ENCODE measurements around the gene SPTA1.

SPTA1 gene

GRCh38 chr1:158564608-158565007, 121.9 kb downstream of the SPTA1 start:
- H3K4me2 ChIP-seq (ENCODE audit: low read depth, low read length): no peak overlapping the region
- H3K4me1 ChIP-seq (ENCODE audit: low read length): no peaks in the 10 kb centered on the region
- H3K36me3 ChIP-seq (replicated peaks; ENCODE audit: insufficient read depth, low read length): no peaks in the 10 kb centered on the region
- no peaks in the 10 kb centered on the region for H3K79me2 ChIP-seq (ENCODE audit: low read length)
- no peak overlapping the region for H2AFZ ChIP-seq (ENCODE audit: low read length)
- no peak for TF ChIP-seq CTCF (IDR thresholded peaks at IDR 0.05; ENCODE audit: low read length)
- no peak for TF ChIP-seq EZH2phosphoT487 (IDR thresholded peaks at IDR 0.05; ENCODE audit: low read length)
- TF ChIP-seq EZH2 (optimal IDR thresholded peaks at IDR 0.05; ENCODE audit: low read depth, low read length): no peak
- H3F3A ChIP-seq (ENCODE audit: insufficient read depth, low read length): no peaks in the 10 kb centered on the region
- no peaks in the 10 kb centered on the region for H3K27me3 ChIP-seq (replicated peaks; ENCODE audit: insufficient read depth, low read length)
- DNase-seq: no peak
- H3K9me2 ChIP-seq (replicated peaks; ENCODE audit: insufficient read depth, low read length): no peaks in the 10 kb centered on the region
- no peak overlapping the region for H3K4me3 ChIP-seq (ENCODE audit: low read length)
- no peak overlapping the region for H3K27ac ChIP-seq (ENCODE audit: low read length)
- no peaks in the 10 kb centered on the region for H4K20me1 ChIP-seq (ENCODE audit: insufficient read depth, low read length)
- H3K9me3 ChIP-seq (replicated peaks; ENCODE audit: insufficient read depth, low read length): no peaks in the 10 kb centered on the region
- H3K9ac ChIP-seq (ENCODE audit: low read length): no peak overlapping the region

- Histone ChIP-seq H3K36me3 (replicated peaks; ENCODE audit: insufficient read depth, low read length) (no peaks in the 10 kb centered on the region), H3K4me2 (ENCODE audit: low read depth, low read length) (no peak overlapping the region), H3K4me3 (ENCODE audit: low read length) (no peak overlapping the region), H3K27me3 (replicated peaks; ENCODE audit: insufficient read depth, low read length) (no peaks in the 10 kb centered on the region), H3K9me3 (replicated peaks; ENCODE audit: insufficient read depth, low read length) (no peaks in the 10 kb centered on the region), H3K27ac (ENCODE audit: low read length) (no peak overlapping the region), H4K20me1 (ENCODE audit: insufficient read depth, low read length) (no peaks in the 10 kb centered on the region), H3K9ac (ENCODE audit: low read length) (no peak overlapping the region), H2AFZ (ENCODE audit: low read length) (no peak overlapping the region), H3F3A (ENCODE audit: insufficient read depth, low read length) (no peaks in the 10 kb centered on the region), H3K79me2 (ENCODE audit: low read length) (no peaks in the 10 kb centered on the region), H3K9me2 (replicated peaks; ENCODE audit: insufficient read depth, low read length) (no peaks in the 10 kb centered on the region), H3K4me1 (ENCODE audit: low read length) (no peaks in the 10 kb centered on the region)
- TF ChIP-seq EZH2phosphoT487 (IDR thresholded peaks at IDR 0.05; ENCODE audit: low read length) (no peak), CTCF (IDR thresholded peaks at IDR 0.05; ENCODE audit: low read length) (no peak), EZH2 (optimal IDR thresholded peaks at IDR 0.05; ENCODE audit: low read depth, low read length) (no peak)
- no peak for DNase-seq
These were observed 122.7 kb downstream of the SPTA1 start for GRCh38 chr1:158563853-158564252.
